DMS153 treated with DMSO at 0.1 percent for 48 hours (cell line): ENCODE measurements around the gene ZNF20.
"Not testable (repeated sequence)": the region's sequence is repeated elsewhere in the genome, so short reads cannot be mapped to it uniquely, and the experiment has no call there.

Source experiments
- DNase-seq: peaks from one replicate; lab custom pipeline; 2025; ENCODE audit not compliant: unreplicated experiment; lab: John Stamatoyannopoulos, UW

Gene ZNF20

DNA sequence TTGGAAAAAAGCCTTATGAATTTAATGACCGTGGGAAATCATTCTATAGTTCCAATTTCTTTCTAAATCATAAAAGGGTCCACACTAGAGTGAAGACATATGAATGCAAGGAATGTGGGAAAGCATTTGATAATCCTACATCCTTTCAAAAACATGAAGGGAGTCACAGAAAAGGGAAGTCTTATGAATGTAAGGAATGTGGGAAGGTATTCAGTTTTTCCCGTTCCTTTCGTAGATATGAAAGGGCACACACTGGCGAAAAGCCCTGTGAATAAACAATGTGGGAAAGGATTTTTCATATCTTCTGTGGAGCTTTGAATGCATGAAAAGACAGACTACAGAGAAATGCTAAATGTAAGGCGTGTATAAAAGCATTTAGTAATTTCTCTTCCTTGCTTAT lies 27.0 kb downstream of the ZNF20 start:
- no peak for DNase-seq

DNA sequence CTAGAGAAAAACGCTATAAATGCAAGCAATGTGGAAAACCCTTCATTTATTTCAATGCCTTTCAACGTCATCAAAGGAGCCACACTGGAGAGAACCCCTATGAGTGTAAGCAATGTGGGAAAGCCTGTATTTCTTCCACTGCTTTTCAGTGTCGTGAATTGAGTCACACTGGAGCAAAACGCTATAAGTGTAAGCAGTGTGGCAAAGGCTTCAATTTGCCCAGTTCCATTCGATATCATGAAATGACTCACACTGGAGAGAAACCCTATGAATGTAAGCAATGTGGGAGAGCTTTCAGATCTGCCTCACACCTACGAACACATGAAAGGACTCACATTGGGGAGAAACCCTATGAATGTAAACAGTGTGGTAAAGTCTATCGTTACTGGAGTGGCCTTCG lies 27.4 kb downstream of the ZNF20 start:
- DNase-seq: no peak

DNA sequence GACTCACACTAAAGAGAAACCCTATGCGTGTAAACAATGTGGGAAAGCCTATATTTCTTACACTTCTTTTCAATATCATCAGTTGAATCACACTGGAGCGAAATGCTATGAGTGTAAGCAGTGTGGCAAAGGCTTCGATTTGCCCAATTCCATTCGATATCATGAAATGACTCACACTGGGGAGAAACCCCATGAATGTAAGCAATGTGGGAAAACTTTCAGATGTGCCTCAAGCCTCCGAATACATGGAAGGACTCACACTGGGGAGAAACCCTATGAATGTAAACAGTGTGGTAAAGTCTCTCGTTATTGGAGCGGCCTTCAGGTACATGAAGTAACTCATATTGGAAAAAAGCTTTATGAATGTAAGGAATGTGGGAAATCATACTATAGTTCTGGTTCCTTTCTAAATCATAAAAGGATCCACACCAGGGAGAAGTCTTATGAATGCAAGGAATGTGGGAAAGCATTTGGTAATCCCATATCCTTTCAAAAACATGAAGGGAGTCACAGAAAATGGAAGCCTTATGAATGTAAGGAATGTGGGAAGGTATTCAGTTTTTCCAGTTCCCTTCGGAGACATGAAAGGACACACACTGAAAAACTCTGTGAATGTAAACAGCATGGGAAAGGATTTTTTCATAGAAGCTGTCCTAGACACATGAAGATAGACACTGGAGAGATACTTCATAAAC lies 28.1 kb downstream of the ZNF20 start:
- DNase-seq: no peak

DNA sequence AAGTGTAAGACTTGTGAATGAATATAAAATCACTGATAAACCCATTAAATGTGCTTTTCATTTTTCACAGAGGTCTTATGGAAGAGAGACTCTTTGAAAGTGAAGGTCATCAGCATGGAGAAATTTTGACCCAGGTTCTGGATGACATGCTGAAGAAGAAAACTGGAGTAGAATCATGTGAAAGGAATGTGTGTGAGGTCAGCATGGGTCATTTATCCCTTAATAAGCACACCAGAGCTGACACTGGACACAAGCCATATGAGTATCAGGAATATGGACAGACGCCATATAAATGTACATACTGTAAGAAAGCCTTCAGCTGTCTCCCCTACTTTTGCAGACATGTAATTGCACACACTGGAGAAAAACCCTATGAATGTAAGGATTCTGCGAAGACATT lies 29.0 kb downstream of the ZNF20 start:
- no peak for DNase-seq

DNA sequence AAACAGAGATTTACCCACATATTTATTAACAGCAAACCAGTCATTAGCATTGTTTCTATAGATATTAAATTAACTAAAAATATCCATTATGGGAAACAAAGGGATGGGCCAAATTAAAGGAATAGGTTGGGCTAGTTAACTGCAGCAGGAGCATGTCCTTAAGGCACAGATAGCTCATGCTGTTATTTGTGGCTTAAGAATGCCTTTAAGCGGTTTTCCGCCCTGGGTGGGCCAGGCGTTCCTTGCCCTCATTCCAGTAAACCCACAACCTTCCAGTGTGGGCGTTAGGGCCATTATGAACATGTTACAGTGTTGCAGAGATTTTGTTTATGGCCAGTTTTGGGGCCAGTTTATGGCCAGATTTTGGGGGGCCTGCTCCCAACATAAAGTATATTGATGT lies 36.2 kb downstream of the ZNF20 start:
- DNase-seq: not testable (repeated sequence)

DNA sequence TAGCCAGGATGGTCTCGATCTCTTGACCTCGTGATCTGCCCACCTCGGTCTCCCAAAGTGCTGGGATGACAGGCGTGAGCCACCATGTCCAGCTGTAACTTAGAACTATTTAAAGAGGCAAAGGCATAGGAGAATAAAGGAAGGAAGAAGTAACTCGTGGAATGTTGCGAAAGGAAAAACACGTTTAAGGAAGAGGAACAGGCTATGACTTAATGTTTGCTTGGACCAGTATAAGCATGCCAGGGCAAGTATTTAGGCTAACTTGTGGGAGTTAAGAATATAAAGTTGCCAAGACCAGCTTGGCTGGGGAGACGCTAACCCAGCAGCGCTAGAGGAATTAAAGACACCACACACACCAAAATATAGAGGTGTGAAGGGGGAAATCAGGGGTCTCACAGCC lies 42.1 kb downstream of the ZNF20 start:
- DNase-seq: no peak

DNA sequence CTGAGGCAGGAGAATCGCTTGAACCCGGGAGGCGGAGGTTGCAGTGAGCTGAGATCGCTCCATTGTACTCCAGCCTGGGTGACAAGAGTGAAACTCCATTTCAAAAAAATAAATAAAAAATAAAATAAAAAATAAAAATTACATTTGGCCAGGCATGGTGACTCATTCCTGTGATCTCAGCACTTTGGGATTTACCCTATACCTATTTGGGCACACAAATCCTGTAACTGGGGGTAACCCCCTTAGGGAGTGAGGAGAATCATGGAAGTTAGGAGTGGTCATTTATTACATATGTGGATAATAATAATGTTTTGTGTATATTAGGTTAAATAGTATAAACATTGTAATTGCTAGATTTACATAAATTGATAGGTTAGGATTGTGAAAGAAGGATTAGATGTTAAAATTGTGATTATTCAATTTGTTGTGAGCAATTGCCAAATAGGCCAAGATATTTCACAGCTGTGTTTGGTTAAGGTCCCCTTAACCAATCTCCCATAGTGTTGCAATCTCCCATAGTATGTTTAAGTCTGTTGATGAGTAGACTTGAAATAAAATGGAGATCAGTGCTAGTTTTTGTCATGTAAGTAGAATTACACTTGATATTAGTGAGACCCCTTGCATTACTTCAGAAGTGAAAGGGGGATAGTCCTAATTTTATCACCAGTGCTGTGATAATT lies 44.9 kb downstream of the ZNF20 start:
- DNase-seq: no peak

DNA sequence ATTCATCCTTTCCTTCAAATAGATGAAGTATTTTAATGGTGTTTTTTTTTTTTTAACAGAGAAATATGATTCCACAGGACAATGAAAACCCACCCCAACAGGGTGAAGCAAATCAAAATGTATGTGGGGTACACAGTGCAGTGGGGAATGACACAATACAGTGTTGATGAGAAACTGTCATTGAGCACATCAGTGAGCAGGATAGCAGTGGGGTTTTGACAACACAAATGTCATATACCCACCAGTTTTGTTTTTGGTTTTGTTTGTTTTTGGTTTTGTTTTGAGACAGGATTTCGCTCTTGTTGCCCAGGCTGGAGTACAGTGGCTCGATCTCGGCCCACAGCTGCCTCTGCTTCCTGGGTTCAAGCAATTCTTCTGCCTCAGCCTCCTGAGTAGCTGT lies 46.4 kb downstream of the ZNF20 start:
- DNase-seq: no peak

DNA sequence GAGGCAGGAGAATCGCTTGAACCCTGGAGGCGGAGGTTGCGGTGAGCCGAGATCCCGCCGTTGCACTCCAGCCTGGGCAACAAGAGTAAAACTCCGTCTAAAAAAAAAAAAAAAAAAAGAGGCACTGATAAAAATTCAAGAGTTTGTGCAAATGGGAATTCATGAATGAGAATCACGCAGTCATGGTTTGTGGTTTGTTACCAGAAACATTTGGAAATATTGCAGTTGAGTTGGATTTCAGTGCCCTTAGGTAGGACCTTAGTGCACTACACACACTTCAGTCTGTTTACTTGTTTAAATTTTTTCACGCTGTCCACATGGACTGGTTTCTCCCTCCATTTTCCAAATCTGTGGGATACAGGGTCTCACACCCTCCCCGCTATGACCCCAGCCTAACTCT lies 47.2 kb downstream of the ZNF20 start:
- no peak for DNase-seq

DNA sequence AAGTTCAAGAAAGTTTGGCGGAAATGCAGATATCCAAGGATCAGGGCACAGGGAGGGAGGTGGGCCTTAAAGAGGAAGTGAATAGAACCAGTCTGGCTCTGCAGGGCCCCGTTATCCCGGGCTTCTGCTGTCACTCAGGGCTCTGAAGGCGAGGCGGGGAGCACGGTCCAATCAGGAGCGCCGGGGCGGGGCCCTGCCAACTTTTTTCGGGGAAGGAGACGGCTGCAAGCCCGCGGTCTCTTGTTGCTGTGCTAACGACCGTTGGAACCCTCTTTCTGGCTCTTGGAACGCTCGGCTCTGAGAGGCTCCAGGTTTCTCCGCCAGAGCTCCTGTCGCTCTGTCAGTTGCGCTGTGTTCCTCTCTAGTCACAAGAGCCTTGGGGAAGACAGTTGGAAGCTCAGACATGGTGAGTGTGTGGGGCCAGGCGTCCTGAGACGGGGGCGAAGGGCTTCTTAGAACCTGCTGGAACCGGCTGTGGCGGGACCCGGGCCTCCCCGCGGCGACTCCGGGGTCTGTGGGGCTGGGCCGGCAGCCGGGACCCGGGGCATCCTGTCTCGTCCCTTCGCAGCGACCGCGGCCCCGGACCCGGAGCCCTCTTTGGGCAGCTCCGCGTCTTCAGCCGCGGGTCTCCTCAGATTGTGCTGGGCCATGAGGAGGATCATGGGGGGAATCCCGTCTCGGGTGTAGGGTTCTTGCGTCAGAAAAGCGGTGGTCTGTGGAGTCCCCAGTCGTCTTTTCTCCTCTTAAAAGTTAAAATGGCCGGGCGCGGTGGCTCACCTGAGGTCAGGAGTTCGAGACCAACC lies 47.9 kb downstream of the ZNF20 start:
- no peak for DNase-seq

DNA sequence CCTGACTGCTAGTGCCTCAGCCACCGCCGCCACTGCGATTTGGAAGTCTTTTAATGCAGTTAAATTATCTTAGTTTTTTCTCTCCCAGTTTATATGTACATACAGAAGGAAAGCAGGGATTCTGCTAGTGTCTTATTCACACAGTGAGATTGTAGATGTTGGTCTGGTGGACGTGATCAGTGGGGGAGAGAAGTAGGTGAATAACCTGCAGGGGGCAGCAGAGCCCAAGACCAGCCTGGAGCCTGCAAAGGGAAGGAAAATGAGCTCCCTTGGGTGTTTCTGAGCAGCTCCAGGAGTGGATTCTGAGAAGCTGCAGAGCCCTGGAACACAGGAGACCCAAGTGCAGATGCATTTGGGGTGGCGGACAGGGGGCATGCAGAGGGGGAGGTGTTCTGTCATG lies 49.3 kb downstream of the ZNF20 start:
- DNase-seq: no peak

DNA sequence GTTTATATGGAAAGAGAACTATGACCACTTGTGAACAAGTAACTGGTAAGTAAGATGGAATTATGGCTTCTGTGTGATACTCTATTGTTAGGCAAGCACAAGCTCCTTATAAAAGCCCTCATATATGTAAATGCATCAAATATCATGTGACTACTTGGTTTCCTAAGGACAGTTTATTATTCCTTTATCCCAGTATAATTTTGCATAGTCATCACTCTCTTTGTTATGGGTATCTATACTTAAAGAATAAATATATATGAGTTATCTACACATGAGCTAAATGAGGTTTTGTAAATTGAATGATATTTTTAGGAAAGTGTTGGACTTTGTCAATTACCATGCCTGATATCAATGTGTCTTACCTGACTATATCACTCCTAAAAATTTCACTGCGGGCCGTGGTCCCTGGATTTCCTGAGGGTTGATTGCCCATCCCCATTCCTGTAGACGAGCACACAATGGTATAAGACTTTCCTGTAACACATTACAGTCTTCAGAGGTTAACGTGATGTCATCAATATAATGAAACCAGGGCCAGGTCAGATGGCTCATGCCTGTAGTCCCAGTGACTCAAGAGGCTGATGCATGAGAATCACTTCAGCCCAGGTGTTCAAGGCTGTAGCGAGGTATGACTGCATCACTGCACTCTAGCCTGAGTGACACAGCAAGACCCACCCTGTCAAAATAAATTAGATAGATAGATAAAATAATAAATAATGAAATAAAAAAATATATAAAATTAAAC lies 54.9 kb downstream of the ZNF20 start:
- no peak for DNase-seq

DNA sequence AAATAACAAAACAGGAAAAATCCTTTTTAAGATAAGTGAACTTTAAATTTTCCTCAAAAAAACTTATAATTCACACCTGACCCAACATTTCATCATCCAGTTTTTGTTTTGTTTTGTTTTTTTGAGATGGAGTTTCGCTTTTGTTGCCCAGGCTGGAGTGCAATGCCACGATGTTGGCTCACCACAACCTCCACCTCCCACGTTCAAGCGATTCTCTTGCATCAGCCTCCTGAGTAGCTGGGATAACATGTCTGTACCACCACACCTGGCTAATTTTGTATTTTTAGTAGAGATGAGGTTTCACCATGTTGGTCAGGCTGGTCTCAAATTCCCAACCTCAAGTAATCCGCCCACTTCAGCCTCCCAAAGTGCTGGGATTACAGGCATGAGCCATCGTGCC lies 56.8 kb downstream of the ZNF20 start:
- not testable (repeated sequence) for DNase-seq
